WERI-Rb-1 (cell line): Measurements from ENCODE around the gene MAN2A1.

Experiments
- DNase-seq: peaks from one replicate; pipeline ENCODE4 v3.0.0-alpha.2; 2020
- H3K27ac ChIP-seq: fragments of 250-450 bp; sonication (Bioruptor Pico); 2 replicates; pipeline ENCODE4 v1.5.1; 2020; ENCODE audit warnings: mild to moderate bottlenecking, moderate library complexity
- H3K27me3 ChIP-seq: fragments of 250-450 bp; sonication (Bioruptor Pico); 2 replicates; pipeline ENCODE4 v1.5.1; 2021; ENCODE audit warnings: mild to moderate bottlenecking, low read depth, moderate library complexity; ENCODE audit not compliant: insufficient read depth, severe bottlenecking
- H3K36me3 ChIP-seq: fragments of 250-450 bp; sonication (Bioruptor Pico); 2 replicates; pipeline ENCODE4 v1.5.1; 2020; ENCODE audit warnings: mild to moderate bottlenecking, moderate library complexity
- H3K4me3 ChIP-seq: 2 replicates; pipeline ENCODE4 v1.5.1; 2011; ENCODE audit warnings: low read depth, mild to moderate bottlenecking, control low read depth, low read length
- H3K9me3 ChIP-seq: fragments of 250-450 bp; sonication (Bioruptor Pico); 2 replicates; pipeline ENCODE4 v1.5.1; 2021; ENCODE audit warnings: mild to moderate bottlenecking, moderate library complexity; ENCODE audit not compliant: severe bottlenecking
- CTCF ChIP-seq: IDR thresholded peaks from 2 replicates; pipeline ENCODE4 v1.5.1; 2011; ENCODE audit warnings: low read depth, mild to moderate bottlenecking, control low read depth, inconsistent platforms, low read length

The MAN2A1 gene

GRCh38 chr5:109650493-109650892 is 39.2 kb upstream of the MAN2A1 start:
- H3K27me3 ChIP-seq: no peaks in the 10 kb centered on the region

GRCh38 chr5:109652096-109652495 is 37.6 kb upstream of the MAN2A1 start:
- H3K9me3 ChIP-seq: no peaks in the 10 kb centered on the region
- TF ChIP-seq CTCF: no peak
- H3K36me3 ChIP-seq: no peaks in the 10 kb centered on the region
- no peak overlapping the region for H3K4me3 ChIP-seq
- no peaks in the 10 kb centered on the region for H3K27me3 ChIP-seq
- DNase-seq: no peak
- no peak overlapping the region for H3K27ac ChIP-seq

More at GRCh38 chr5:109650493-109650892, 39.2 kb upstream of the MAN2A1 start:
- no peak for TF ChIP-seq CTCF
- H3K27ac ChIP-seq: no peak overlapping the region
- no peaks in the 10 kb centered on the region for H3K36me3 ChIP-seq
- no peak for DNase-seq
- H3K9me3 ChIP-seq: no peaks in the 10 kb centered on the region
- H3K4me3 ChIP-seq: no peak overlapping the region

DNA sequence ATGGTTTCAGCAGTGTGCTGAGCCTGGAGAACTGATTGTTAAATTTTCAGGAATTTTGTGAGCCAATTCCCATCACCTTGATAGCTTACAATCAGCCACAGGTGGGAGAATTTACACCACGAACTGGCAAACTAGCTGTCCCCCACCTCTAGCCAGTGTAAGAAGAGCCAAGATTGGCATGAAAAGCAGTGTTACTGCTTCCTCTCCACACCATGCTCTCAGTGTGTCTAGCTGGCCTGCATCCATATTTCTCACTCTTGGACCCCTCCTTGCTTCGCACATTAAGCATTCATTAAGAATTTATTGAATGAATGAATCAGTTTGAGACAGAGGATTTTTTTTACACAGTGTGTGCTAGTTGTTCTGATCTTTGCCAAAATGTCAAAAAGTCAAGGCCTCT is 36.7 kb upstream of the MAN2A1 start:
- no peak for DNase-seq
- Histone ChIP-seq H3K36me3 (no peaks in the 10 kb centered on the region), H3K9me3 (no peaks in the 10 kb centered on the region), H3K27me3 (no peaks in the 10 kb centered on the region), H3K4me3 (no peak overlapping the region), H3K27ac (no peak overlapping the region)
- no peak for TF ChIP-seq CTCF

- no peaks in the 10 kb centered on the region for H3K36me3 ChIP-seq
- DNase-seq: no peak
- H3K4me3 ChIP-seq: no peak overlapping the region
- no peak overlapping the region for H3K27ac ChIP-seq
- H3K27me3 ChIP-seq: no peaks in the 10 kb centered on the region
- H3K9me3 ChIP-seq: no peaks in the 10 kb centered on the region
- TF ChIP-seq CTCF: no peak
Measured at GRCh38 chr5:109653561-109654239, 36.0 kb upstream of the MAN2A1 start.

DNA sequence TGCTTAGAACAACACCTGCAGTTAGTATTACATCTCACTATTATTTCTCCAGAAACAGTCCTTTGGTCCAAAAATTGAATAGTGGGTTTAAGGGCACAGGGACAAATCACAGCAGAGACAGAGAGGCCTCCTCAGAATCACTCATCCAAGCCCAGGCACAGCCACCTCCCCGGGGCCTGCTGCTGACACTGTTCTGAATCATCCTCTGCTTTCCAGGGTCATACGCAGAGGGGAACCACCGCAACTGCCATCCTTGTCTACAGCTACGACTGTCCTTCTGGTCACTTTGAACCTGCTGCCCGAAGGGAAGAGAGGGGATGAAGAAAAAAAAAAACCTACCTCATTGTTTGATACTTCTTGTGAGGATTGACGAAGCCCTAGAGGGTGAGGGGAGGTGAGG is 35.3 kb upstream of the MAN2A1 start:
- Histone ChIP-seq H3K27me3 (no peaks in the 10 kb centered on the region), H3K27ac (no peak overlapping the region), H3K4me3 (no peak overlapping the region), H3K36me3 (no peaks in the 10 kb centered on the region), H3K9me3 (no peaks in the 10 kb centered on the region)
- DNase-seq: no peak
- TF ChIP-seq CTCF: no peak

GRCh38 chr5:109655841-109656240 is 33.9 kb upstream of the MAN2A1 start:
- no peak overlapping the region for H3K4me3 ChIP-seq
- no peaks in the 10 kb centered on the region for H3K36me3 ChIP-seq
- no peak overlapping the region for H3K27ac ChIP-seq
- H3K9me3 ChIP-seq: no peaks in the 10 kb centered on the region
- TF ChIP-seq CTCF: no peak
- DNase-seq: no peak
- no peaks in the 10 kb centered on the region for H3K27me3 ChIP-seq
